HG03439 (cell line): ENCODE measurements around the gene IGFBP1.
"Not testable (repeated sequence)": the region's sequence is repeated elsewhere in the genome, so short reads cannot be mapped to it uniquely, and the experiment has no call there.

Source experiments
- ATAC-seq: cut with Tn5 transposase; IDR thresholded peaks from one replicate; pipeline ENCODE4 v1.9.1; 2021; ENCODE audit warnings: mild to moderate bottlenecking, moderate library complexity; ENCODE audit not compliant: unreplicated experiment

Gene IGFBP1

GRCh38 chr7:45930967-45931366, 42.7 kb downstream of the IGFBP1 start:
- no peak for ATAC-seq

- no peak for ATAC-seq
These were observed 49.0 kb downstream of the IGFBP1 start for GRCh38 chr7:45937301-45937700.

GRCh38 chr7:45937862-45938261, 49.6 kb downstream of the IGFBP1 start:
- ATAC-seq = no peak

GRCh38 chr7:45938626-45939302, 50.5 kb downstream of the IGFBP1 start:
- no peak for ATAC-seq

GRCh38 chr7:45939574-45939973, 51.3 kb downstream of the IGFBP1 start:
- ATAC-seq = no peak

GRCh38 chr7:45940237-45940781, 52.0 kb downstream of the IGFBP1 start:
- ATAC-seq = not testable (repeated sequence)

GRCh38 chr7:45940939-45941338, 52.7 kb downstream of the IGFBP1 start:
- ATAC-seq = no peak
